Tibial nerve (tissue), 4 donors: Measurements from ENCODE around the gene ASB13.

ENCODE experiments used
- CTCF ChIP-seq, 5 experiments: fragments of 200-600 bp in 3 of 5; fragments of 450-650 bp in 2 of 5; sonication (generic) in 3 of 5; IDR thresholded peaks; one replicate each; pipeline ENCODE4 v1.5.1; 2016 to 2019; ENCODE audit warnings: antibody characterized with exemption in 5 of 5, mild to moderate bottlenecking in 3 of 5, moderate library complexity in 2 of 5
- EP300 ChIP-seq, 2 donors: sonication (generic); formaldehyde crosslinking; IDR thresholded peaks; one replicate each; pipeline ENCODE4 v1.6.1; 2017; ENCODE audit warnings: antibody characterized with exemption in 2 of 2, mild to moderate bottlenecking in 1 of 2
- POLR2A ChIP-seq, 2 donors: fragments of 450-650 bp; IDR thresholded peaks; one replicate each; pipeline ENCODE4 v1.6.1; 2017; ENCODE audit warnings: antibody characterized with exemption in 2 of 2, mild to moderate bottlenecking in 2 of 2, moderate library complexity in 2 of 2

DNA sequence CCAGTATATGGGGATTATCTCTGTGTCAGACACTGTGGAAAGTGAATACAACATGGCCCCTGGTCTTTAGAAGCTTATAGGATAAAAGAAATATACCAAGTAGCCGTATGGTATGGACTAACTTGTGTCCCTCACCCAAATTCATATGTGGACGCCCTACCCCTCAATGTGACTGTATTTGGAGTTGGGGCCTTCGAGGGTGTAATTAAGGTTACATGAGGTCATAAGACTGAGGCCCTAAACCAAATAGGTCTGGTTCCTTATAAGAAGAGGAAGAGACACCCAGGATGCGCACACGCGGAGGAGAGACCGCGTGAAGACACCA is 36.3 kb downstream of the ASB13 start:
- TF ChIP-seq CTCF (IDR thresholded peaks at IDR 0.05): peak in 1 of 5 experiments; percentile 5
- TF ChIP-seq POLR2A (IDR thresholded peaks at IDR 0.05): no peak
- no peak for TF ChIP-seq EP300 (IDR thresholded peaks at IDR 0.05)
